ENCODE data around the gene KIF26B. TPM values are rescaled to one million over a fixed set of nuclear protein-coding genes. Genes with fewer than 3 reads are reported as not detected.

KIF26B gene
- total RNA-seq, 4 donors from 2014 or later = 3.6 to 7.0 (median 5.2) TPM

- WGBS = 70% methylated on average over 9 of the region's 9 CpGs
- no peak for DNase-seq (ENCODE audit: low spot score in 2 of 2)
- no peak for TF ChIP-seq CTCF (IDR thresholded peaks at IDR 0.05)
- TF ChIP-seq EP300 (IDR thresholded peaks at IDR 0.05) = no peak
- no peak for TF ChIP-seq POLR2AphosphoS5 (IDR thresholded peaks at IDR 0.05)
- TF ChIP-seq POLR2A (IDR thresholded peaks at IDR 0.05) = no peak
- peaks cover 12% of the 10 kb centered on the region for H3K9me3 ChIP-seq
- H3K4me3 ChIP-seq = no peak overlapping the region
- H3K36me3 ChIP-seq = no peaks in the 10 kb centered on the region
- H3K27ac ChIP-seq = no peak overlapping the region
- no peaks in the 10 kb centered on the region for H3K4me1 ChIP-seq
- H3K27me3 ChIP-seq = no peaks in the 10 kb centered on the region
Measured at GRCh38 chr1:245645894-245646293, 491.1 kb downstream of the KIF26B start.

- Histone ChIP-seq H3K4me1 (no peaks in the 10 kb centered on the region), H3K36me3 (no peaks in the 10 kb centered on the region), H3K4me3 (no peak overlapping the region), H3K27ac (no peak overlapping the region), H3K9me3 (peaks cover 5% of the 10 kb centered on the region), H3K27me3 (no peaks in the 10 kb centered on the region)
- DNase-seq (ENCODE audit: low spot score in 2 of 2) = no peak
- no peak for TF ChIP-seq POLR2AphosphoS5 (IDR thresholded peaks at IDR 0.05)
- TF ChIP-seq POLR2A (IDR thresholded peaks at IDR 0.05) = no peak
- no peak for TF ChIP-seq CTCF (IDR thresholded peaks at IDR 0.05)
- TF ChIP-seq EP300 (IDR thresholded peaks at IDR 0.05) = no peak
- 87% methylated on average over 19 of the region's 19 CpGs for WGBS
Measured at GRCh38 chr1:245648749-245649522, 494.2 kb downstream of the KIF26B start.

GRCh38 chr1:245649666-245650065 lies 494.9 kb downstream of the KIF26B start:
- no peaks in the 10 kb centered on the region for H3K36me3 ChIP-seq
- DNase-seq (ENCODE audit: low spot score in 2 of 2) = no peak
- H3K27ac ChIP-seq = no peak overlapping the region
- no peak overlapping the region for H3K4me3 ChIP-seq
- no peaks in the 10 kb centered on the region for H3K27me3 ChIP-seq
- H3K9me3 ChIP-seq = peaks cover 4% of the 10 kb centered on the region
- no peaks in the 10 kb centered on the region for H3K4me1 ChIP-seq
- TF ChIP-seq POLR2AphosphoS5 (IDR thresholded peaks at IDR 0.05) (no peak), EP300 (IDR thresholded peaks at IDR 0.05) (no peak), POLR2A (IDR thresholded peaks at IDR 0.05) (no peak), CTCF (IDR thresholded peaks at IDR 0.05) (no peak)
- 89% methylated on average over 5 of the region's 5 CpGs for WGBS

- H3K27ac ChIP-seq = no peak overlapping the region
- no peaks in the 10 kb centered on the region for H3K9me3 ChIP-seq
- 93% methylated on average over 7 of the region's 7 CpGs for WGBS
- no peaks in the 10 kb centered on the region for H3K4me1 ChIP-seq
- TF ChIP-seq POLR2A (IDR thresholded peaks at IDR 0.05) = no peak
- TF ChIP-seq CTCF (IDR thresholded peaks at IDR 0.05) = no peak
- TF ChIP-seq POLR2AphosphoS5 (IDR thresholded peaks at IDR 0.05) = no peak
- TF ChIP-seq EP300 (IDR thresholded peaks at IDR 0.05) = no peak
- no peak overlapping the region for H3K4me3 ChIP-seq
- no peaks in the 10 kb centered on the region for H3K27me3 ChIP-seq
- H3K36me3 ChIP-seq = no peaks in the 10 kb centered on the region
- no peak for DNase-seq (ENCODE audit: low spot score in 2 of 2)
Measured at GRCh38 chr1:245650441-245650960, 495.7 kb downstream of the KIF26B start.

GRCh38 chr1:245651093-245651492 lies 496.3 kb downstream of the KIF26B start:
- no peak for DNase-seq (ENCODE audit: low spot score in 2 of 2)
- 56% methylated on average over 3 of the region's 3 CpGs for WGBS

More at GRCh38 chr1:245651093-245651492, 496.3 kb downstream of the KIF26B start:
- TF ChIP-seq POLR2AphosphoS5 (IDR thresholded peaks at IDR 0.05) (no peak), CTCF (IDR thresholded peaks at IDR 0.05) (no peak), POLR2A (IDR thresholded peaks at IDR 0.05) (no peak), EP300 (IDR thresholded peaks at IDR 0.05) (no peak)
- H3K9me3 ChIP-seq = no peaks in the 10 kb centered on the region
- H3K27me3 ChIP-seq = no peaks in the 10 kb centered on the region
- no peaks in the 10 kb centered on the region for H3K4me1 ChIP-seq
- no peaks in the 10 kb centered on the region for H3K36me3 ChIP-seq
- no peak overlapping the region for H3K4me3 ChIP-seq
- no peak overlapping the region for H3K27ac ChIP-seq

Measured in suprapubic skin (tissue), 4 donors.